Measurements from ENCODE around the gene HPSE2.
"Not testable (repeated sequence)": the region's sequence is repeated elsewhere in the genome, so short reads cannot be mapped to it uniquely, and the experiment has no call there.

The HPSE2 gene

DNA sequence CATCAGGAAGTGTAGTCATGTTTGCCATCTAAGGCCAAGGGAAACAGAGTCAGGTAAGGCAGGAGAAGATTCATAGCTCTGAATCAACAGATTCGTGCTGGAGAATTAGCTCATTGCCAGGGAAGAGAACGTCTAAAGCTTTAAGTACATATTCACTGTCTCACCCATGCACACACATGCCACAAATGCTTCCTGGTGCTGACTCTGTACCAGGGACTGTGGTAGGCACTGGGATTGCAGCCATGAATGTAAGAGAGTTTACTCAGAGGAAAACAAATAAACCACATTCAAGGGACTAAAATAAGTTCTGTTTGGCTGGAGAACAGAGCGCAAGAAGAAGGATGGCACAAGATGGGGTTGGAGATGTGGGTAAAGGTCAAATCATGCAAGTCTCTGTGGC lies 699.1 kb downstream of the HPSE2 start:
- DNase-seq, result no peak

DNA sequence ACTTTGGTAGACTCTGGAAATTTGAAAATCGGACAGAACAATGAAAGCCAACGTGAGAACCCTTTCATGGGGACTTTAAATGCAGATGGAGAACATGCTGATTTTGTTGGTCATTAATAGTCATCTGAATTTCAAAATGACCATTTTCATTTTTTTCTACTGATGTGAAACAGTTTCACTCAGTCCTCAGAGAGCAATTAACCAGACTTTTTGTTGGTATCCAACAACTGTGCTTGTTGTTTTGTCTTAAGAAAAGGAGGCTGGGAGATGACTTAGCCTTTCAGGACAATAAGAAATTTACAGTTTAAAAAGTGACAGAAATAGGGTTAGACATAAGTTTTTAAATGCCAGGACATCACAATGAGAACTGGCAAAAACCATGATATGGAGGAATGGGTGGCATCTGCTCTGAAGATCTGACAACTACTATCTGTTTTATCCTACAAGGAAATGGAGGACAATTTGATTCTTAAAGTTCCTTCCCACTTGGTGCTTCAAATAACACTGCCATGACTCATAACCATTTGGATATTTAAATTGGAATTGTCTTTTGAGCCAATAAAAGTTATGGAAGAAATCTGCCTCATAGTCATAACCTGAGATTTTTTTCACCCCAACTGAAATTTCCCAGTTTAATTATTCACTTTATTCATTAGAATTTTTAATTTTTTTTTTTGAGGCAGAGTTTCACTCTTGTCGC lies 701.8 kb downstream of the HPSE2 start:
- no peak for DNase-seq

DNA sequence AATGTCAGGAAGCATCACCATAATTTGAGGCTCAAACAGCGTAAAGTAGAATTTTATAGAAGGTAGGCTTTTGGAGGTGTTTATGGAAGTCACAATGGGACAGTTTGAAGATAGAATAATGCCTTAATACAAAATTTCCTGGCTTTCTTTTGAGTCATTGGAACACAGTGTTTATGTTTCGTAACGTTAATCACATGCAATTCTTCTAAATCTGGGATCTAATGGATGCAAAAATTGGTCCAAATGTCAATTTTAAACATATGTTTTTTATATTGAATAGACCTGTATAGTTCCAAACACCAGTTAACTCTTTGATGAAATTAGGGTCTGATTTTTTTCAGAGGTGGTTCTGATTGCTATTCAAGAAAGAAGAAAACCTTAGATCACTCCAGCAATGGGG lies 702.4 kb downstream of the HPSE2 start:
- DNase-seq, result no peak

DNA sequence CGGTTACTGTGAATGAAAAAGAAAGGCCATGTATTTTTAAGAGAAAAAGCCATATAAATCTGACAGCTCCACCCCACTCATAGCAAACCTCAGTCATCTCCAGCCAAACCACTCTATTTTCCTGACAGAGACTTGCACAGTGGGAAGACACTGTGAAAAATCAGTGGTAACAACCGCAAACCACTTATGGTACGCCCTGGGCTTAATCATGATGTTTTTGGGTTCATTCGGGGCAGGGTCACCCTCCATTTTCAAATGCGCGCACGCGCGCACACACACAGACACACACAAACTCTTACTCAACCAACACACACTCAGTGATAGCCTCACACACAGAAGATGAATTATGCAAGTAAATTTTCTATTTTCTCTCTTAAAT lies 706.9 kb downstream of the HPSE2 start:
- no peak for DNase-seq

DNA sequence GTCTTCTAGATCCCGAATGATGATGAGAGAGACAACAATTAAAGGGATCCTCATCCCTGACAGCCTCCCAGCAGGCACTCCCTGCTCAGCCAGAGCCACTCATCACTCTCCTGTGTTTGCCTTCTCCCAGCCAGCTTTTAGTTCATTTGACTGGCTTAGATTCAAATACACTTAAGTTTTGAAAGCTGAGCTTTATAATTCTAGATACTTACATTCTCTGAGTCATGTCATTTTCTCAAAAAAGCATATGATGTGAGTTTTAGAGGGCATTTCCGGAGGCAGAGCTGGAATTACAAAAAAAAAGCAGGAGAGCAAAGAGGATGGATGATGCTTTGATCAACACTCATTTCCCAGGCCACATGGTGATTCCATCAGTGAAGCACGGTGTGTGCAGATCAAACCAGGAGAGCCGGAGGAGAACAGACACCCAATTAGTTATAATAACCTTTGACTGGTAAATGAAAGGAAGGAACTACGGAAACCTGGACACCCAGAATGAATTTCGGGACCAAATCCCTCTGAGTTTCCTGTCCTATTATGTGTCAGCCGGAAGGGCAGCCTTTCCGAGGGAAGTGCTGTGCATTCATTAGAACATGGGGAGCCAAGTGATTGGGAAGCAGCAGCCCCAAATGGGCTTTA lies 707.4 kb downstream of the HPSE2 start:
- DNase-seq, result no peak

DNA sequence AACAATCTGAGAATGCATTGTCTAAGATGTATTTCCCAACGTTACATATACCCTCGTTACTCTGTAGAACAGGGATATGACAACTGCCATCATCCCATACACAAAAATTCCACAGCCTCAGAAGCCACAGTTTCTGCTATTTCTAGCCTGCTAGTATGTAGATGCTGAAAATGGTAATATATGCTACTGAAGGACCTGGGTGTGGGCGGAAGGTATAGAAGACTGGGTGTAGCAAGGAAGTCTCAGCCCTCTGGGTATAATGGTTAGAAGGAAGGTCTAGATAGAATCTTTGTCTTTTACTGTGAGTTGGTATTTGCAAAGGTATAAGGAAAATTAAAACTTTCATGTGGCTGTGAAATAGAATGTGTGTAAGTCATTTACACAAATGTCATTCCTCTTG lies 709.7 kb downstream of the HPSE2 start:
- no peak for DNase-seq

DNA sequence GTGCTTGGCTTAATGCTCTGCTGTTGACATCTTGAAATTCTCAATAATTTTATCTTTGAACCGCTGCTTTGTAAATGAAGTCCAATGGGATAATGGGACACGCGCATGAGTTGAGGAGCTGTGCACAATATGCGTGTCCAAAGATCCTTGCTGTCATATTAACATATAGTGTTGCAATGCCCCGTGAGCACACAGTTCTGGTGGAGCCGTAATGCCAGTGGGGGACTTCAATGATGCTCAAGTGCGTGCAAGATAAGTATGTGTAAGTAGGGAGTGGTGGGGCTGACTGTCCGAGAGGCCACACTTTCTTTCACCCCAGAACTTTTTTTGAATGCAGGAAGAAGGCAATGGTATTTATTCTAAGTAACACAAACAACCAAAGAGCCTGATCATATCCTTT lies 711.5 kb downstream of the HPSE2 start:
- no peak for DNase-seq

DNA sequence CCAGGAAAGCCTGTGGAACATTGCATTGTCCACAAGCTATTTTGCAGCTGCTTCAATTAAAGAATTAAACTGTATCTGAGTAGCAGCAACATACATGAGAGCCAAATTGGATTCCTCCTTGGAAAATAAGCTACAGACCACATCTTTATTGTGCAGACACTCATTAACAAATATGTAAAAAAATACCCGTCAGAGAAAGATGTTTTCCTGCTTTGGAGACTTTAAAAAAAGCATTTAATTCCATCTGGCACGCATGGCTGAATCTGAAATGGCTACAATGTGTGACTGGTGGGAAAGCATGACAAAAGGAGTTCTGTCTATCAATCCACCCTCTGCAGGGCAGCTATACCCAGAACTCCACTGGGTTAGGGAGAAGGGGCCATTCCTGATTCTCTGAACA lies 715.8 kb downstream of the HPSE2 start:
- DNase-seq, result no peak

DNA sequence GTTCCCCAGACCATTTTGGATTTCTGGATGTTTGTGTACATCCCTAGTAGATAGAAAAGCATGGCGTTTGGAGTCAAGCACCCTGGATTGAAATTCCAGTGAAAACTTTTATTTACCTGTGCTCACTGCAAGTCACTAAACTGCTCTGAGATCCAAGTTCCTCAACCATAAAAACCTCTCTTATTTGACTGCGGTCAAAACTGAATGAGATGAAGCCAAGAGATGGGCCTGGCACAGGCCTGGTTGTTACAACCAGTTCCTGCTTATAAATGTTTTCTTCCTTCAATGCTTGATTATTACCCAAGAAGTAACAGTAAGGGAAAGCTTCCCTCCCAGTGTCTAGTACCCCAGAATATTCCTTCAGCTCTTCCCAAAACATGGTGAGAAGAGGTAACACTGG lies 718.0 kb downstream of the HPSE2 start:
- no peak for DNase-seq

DNA sequence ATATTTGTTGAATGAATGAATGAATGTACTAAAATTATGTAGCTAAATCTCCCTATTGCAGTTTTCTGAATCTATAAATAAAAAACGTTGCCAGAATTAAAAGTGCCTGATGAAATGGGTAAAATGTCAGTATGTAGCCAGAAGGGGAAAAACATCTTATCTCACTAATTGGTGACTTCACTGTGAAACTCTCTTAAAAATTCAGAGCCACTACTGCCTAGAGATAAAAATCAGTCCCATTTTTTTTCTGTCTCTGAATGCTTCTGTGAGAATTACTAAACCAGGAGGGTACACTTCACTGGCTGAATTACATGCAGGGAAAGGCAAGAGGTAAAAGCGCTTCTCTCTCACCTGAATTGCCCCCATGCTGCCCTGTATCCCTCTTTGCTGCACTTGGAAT lies 719.3 kb downstream of the HPSE2 start:
- no peak for DNase-seq

DNA sequence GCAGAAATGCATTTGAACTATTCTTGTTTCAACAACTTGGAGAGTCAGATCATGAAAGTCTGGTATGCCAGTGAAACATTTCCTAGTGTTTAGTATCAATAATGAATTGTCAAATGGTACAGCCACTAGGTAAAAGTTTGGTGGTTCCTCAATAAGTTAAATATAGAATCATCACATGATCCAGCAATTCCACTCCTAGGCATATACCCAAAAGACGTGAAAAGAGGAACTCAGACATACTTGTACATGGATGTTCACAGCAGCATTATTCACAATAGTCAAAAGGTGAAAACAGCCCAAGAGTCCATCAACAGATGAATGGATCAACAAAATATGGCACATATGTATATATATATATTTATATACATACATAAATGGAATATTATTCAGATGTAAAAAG lies 721.9 kb downstream of the HPSE2 start:
- DNase-seq, result no peak

DNA sequence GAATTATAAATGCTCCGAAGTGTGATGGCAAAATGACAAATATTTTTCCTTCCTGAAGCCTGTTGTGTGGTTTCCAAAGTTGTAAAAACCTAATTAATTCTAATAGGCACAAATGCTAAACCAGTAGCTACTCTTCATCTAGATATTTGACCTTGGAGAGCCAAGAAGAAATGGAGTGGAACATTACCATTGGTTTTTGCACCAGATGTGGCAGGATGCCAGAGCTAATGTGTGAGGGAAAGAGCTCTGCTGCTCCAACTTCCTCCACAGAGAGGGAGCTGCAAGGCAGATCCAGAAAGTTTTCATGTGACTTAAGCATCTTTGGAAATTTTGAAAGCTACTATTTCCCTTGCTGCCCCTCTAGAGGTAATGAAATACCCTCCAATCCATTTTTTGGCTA lies 723.8 kb downstream of the HPSE2 start:
- no peak for DNase-seq

DNA sequence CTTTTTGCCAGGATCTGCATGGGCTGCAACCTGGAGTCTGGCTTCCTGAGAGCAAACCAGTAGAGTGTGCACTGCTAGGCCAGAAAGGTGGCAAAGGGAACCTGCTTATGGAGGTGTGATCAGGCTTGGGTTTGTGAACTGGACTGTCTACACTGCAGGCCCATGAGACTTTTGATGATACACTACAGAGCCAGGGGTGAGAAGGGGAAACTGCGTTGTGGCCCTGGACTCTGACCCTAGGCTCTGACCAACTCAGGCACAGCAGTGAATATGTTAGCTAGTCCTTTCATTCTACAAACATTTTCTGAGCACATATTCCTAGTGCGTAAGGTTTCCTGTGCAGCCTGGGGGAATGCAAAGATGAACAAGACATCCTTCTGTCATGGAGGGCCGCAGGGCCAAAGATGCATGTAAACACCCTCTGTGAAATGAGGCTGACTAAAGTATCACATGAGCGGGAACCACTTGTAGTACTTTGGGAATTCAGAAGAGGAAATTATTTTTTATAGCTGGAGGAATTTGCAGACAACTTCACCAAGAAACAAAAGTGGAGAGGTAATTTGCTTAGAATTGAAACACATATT lies 725.1 kb downstream of the HPSE2 start:
- DNase-seq, result no peak

DNA sequence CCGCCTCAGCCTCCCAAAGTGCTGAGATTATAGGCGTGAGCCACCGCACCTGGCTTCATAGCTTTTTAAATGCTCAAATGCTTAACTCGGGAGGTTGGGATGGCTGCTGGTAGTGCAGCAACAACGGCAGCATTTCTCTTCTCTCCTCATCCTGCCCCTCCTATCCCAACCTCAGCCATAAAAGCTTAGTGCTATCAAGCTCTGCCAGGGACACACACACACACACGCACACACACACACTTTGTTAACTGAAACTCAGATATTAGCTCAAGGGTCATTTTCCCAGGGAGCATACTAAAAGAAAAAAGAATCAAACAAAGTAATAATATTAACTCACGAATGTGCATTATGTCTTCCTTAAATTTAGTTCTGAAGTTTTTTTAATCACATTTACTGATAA lies 725.9 kb downstream of the HPSE2 start:
- DNase-seq, result no peak

DNA sequence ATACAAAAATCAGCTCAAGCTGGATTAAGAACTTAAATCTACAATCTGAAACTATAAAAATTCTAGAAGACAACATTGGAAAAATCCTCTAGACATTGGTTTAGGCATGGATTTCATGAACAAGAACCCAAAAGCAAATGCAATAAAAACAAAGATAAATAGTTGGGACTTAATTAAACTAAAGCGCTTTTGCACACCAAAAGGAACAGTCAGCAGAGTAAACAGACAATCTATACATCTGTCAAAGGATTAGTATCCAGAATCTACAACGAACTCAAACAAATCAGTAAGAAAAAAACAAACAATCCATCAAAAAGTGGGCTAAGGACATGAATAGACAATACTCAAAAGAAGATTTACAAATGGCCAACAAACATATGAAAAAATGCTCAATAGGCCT lies 733.1 kb downstream of the HPSE2 start:
- not testable (repeated sequence) for DNase-seq

DNA sequence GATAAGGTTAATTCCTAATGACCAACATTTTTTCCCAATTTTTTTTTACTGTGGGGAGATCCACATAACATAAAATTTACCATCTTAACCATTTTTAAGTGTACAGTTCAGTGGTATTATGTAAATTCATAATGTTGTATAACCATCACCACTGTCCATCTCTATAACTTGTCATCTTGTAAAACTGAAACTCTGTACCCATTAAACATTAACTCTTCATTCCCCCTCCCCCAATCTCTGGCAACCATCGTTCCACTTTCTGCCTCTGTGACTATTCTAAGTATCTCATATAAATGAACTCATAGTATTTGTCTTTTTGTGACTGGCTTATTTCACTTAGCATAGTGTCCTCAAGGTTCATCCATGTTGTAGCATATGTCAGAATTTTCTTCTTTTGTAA lies 742.9 kb downstream of the HPSE2 start:
- no peak for DNase-seq

DNA sequence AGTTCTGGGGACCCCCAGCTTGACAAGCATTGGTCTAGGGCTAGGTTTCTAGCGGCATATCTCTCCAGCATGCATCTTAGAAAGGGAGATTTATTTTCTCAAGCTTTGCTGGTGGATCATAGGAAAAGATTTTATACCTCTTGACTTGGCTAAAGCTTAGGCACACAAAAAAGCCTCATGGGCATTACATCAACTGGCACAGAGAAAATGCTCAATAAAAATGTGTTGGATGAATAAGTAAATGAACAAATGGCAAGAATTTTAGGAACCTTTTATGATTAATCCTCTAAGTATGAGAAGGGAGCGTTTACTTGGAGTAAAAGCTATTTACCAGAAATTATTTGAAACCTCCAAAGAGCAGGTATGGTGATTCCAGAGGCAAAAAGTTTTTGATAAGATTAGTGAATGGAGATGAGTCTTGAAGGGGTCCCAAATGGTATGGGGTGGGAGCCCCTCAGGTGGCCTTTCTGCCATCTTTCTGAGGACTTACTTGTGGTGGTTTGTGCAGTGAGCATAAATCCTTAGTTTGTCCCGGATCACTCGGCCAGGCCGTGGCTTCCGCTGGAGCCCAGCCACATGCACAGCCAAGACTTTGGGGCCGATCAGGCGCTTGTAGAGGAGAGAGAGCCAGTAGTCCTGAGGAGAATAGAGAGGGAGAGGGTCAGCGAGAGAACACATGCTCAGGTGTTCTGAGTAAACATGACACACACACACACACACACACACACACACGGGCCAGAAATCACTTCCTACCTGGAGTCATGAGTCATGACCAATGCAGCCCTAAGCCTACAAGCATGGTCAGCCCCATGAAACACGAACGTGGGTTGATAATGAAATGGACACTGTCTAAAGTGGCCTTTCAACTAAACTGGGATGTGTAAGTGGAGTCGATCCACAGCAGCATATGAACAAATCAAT lies 745.8 kb downstream of the HPSE2 start:
- no peak for DNase-seq

DNA sequence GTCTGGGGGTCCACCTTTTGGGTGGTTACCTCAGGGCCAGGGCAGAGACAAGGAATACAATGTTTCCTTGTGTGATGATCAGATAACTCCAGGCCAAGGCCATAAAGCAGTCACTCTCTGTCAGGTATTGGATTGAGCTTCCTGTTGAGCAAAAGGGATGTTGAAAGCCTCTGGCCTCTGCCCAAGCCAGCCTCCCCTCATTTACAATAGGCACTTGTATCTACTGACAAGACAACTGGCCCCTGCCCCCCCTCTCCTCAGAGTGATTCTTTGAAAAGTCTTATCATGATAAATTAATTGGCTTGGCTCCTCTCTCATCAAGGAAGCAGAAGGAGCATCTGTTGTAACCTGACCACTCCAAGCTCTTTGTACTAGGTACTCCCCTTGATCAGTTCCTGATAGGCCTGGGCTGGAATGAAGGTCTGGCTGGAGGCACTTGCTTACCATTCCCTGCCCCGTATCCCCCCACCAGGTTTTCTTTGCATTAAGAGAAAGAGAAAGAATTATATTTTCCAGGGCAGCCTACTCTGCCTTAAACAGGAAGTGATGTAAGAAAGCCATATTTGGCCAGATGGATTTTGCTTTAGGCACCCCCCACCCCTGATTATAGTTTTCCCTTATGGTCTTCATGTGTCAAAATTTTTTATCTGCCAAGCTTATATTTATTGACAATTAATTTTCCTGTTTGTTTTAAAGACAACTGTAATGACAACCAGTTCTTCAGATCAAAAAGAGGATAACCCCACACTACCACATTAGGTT lies 746.8 kb downstream of the HPSE2 start:
- DNase-seq, result no peak

DNA sequence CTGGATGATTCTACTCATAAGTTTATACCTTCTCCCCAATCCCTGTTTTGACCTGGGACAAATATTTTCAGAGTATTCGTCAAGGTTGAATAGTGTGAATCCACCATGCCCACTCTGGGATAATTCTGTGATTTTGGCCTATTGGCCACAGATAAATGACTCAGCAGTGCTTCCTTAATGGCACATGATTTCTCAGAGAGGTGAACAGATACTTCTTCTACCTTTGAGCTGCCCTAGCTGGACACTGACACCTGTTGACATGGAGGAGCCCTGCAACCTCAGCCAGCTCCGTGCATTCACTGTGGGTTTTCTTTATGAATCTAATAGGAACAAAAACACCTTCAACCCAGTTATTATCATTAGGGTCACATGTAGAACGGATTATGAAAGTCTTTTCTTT lies 748.0 kb downstream of the HPSE2 start:
- no peak for DNase-seq

DNA sequence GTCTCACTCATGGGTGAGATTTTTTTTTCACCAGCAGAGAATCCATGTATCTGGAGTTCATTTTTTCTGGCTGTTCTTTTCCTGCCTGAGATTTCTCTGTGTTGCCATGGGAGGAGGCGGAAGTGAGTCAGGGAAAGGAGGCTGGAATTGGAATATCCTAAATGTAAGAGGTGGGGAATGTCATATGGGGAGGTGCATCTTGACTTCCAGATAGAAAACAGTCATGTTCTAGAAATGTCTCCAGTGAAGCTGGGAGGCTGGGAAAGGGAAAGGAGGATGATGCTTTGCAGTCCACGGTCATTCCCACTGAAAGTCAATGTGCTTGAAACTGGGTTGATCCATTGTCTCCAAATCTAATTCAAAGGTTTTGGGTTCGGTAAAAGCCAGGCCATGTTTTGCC lies 749.2 kb downstream of the HPSE2 start:
- DNase-seq, result no peak

DNA sequence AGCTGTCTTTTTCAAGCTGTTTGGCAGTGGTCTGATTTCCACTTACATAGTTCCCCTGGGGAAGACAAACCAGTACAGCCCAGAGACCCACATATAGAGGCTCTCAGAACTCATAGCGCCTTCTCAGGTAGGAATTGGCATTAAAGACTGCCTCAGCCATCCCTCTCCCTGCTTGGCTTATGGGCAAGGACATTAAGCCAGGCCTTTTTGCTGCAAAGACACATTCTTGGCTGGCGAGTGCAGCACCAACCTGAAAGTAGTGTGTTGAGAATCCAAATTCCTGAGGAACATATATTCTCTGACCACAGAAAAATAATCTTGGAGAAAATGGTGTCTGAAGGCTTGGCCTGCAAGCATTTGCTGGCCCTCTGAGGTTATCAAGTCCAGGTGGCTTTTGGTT lies 749.7 kb downstream of the HPSE2 start:
- DNase-seq, result no peak

DNA sequence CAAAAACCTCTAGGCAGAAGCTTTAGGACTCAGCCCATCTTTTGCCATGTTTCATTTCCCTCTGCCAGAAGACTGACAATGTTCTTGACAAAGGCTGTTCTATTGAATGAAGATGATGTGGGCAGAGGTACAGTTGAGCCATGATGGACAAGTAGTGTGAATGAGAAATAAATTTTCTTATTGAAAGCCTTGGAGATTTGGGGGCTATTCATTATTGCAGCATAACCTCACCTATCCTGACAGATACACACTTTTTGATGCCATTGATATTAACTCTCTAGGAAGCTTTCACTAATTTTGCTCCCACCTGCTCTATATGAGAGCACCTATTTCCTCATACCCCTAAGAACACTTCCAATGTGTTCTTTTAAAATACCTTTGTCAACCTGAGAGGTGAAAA lies 752.0 kb downstream of the HPSE2 start:
- DNase-seq, result no peak

DNA sequence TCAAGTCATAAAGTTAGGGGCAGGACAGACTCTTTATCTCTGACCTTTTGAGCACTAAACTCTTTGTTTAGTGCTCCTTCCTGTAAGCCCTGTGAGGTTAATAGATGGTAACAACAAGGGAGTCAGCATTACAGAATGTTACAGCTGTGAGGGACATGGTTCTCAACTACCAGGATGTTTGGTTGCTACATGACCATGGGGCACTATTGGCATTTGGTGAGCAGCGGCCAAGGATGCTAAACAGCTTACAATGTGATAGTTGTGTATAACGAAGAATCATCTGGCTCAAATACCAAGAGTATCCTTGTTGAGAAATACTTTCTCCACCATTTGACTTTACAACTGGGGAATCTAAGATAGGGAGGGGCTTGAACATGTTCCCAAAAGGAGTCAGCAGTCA lies 753.6 kb downstream of the HPSE2 start:
- no peak for DNase-seq

Data from activated T-cell treated with anti-CD3 and anti-CD28 coated beads, Interleukin-2, amount 50 U/mL, for 1 hour (primary cell).